K562 (cell line): ENCODE data around the gene SNX25. TPM values are rescaled to one million over a fixed set of nuclear protein-coding genes. Genes with fewer than 3 reads are reported as not detected.

Experiments used
- ATAC-seq: fragments of 200-7000 bp; cut with Tn5 transposase; 3 replicates; pipeline ENCODE4 v1.9.1; 2020; ENCODE audit warnings: moderate library complexity
- BruUV-seq: library from RNA; stranded (reverse); fragments of 400-500 nt; replicated peaks from 2 replicates; lab custom pipeline; 2021; lab: Mats Ljungman, UMichigan
- CTCF ChIA-PET: fragments of 300-600 bp; formaldehyde crosslinking; extraction: SDS; loops from one replicate; lab custom pipeline; 2021; ENCODE audit warnings: low intra/inter-chr PET ratio; lab: Yijun Ruan, JAX
- POLR2A ChIA-PET: fragments of 300-600, 350-650 bp; sonication (Branson Sonifier 250); formaldehyde crosslinking; extraction: SDS; loops from one replicate; lab custom pipeline; 2021; ENCODE audit warnings: antibody characterized with exemption, inconsistent platforms; lab: Yijun Ruan, JAX
- DNase-seq, 4 experiments: peaks; one replicate each; pipeline versions ENCODE4 v3.0.0 to v3.0.0-alpha.2; 2011 to 2018; ENCODE audit warnings: low spot score in 3 of 4, mixed read lengths in 3 of 4; ENCODE audit errors: extremely low read depth in 1 of 4
- FAIRE-seq: peaks from 2 replicates; lab custom pipeline; 2011; peaks lifted over from hg19 to GRCh38; lab: Jason Lieb, UNC
- H2AFZ ChIP-seq: 2 replicates; pipeline ENCODE4 v1.6.0; 2011; ENCODE audit warnings: low read depth, low read length, control low read depth, inconsistent platforms
- H3K27ac ChIP-seq: fragments of 200-600 bp; 3 replicates; pipeline ENCODE4 v1.8.0; 2011; ENCODE audit warnings: low read depth, mild to moderate bottlenecking, control low read depth, inconsistent platforms, low read length, moderate library complexity, mixed read lengths; ENCODE audit errors: extremely low read depth
- H3K27me3 ChIP-seq, 2 experiments: fragments of 300-600 bp in 1 of 2; 2 replicates in 1 of 2; 3 replicates in 1 of 2; pipeline versions ENCODE4 v1.6.0 to v1.8.0; 2011; ENCODE audit warnings: inconsistent platforms in 2 of 2, low read length in 2 of 2, mild to moderate bottlenecking in 1 of 2, mixed read lengths in 1 of 2, moderate library complexity in 1 of 2; ENCODE audit not compliant: control insufficient read depth in 2 of 2, insufficient read depth in 2 of 2
- H3K36me3 ChIP-seq: fragments of 300-600 bp; 3 replicates; pipeline ENCODE4 v1.8.0; 2011; ENCODE audit warnings: mild to moderate bottlenecking, low read length, inconsistent platforms; ENCODE audit not compliant: control insufficient read depth, insufficient read depth
- H3K4me1 ChIP-seq, 2 experiments: fragments of 200-600 bp in 1 of 2; replicated peaks in 1 of 2; 2 replicates in 1 of 2; 3 replicates in 1 of 2; pipeline versions ENCODE4 v1.5.1 to v1.8.0; 2011; ENCODE audit warnings: inconsistent platforms in 2 of 2, low read length in 2 of 2, mild to moderate bottlenecking in 1 of 2, mixed read lengths in 1 of 2, moderate library complexity in 1 of 2; ENCODE audit not compliant: control insufficient read depth in 2 of 2, insufficient read depth in 2 of 2
- H3K4me2 ChIP-seq: 2 replicates; pipeline ENCODE4 v1.6.1; 2011; ENCODE audit warnings: low read length, control low read depth, inconsistent platforms, mixed read lengths; ENCODE audit not compliant: insufficient read depth
- H3K4me3 ChIP-seq: fragments of 200-600 bp; sonication (generic), shearing (Covaris generic); 2 replicates; pipeline ENCODE4 v1.5.1; 2016; ENCODE audit warnings: control low read depth, inconsistent platforms
- H3K79me2 ChIP-seq: fragments of 200-600 bp; 3 replicates; pipeline ENCODE4 v1.8.0; 2011; ENCODE audit warnings: low read length, inconsistent platforms; ENCODE audit not compliant: control insufficient read depth, insufficient read depth
- H3K9ac ChIP-seq, 2 experiments: 2 replicates each; pipeline versions ENCODE4 v1.6.0 to v1.6.1; 2011; ENCODE audit warnings: low read depth in 2 of 2, low read length in 2 of 2, control low read depth in 1 of 2, inconsistent platforms in 1 of 2, mild to moderate bottlenecking in 1 of 2, mixed read lengths in 1 of 2; ENCODE audit not compliant: insufficient read depth in 1 of 2
- H3K9me1 ChIP-seq: one replicate; pipeline ENCODE4 v1.6.0; 2011; ENCODE audit warnings: inconsistent platforms, mild to moderate bottlenecking, low read length, moderate library complexity; ENCODE audit not compliant: control insufficient read depth, insufficient read depth
- H3K9me3 ChIP-seq: replicated peaks from 2 replicates; pipeline ENCODE4 v1.5.1; 2011; ENCODE audit warnings: low read depth, low read length, inconsistent platforms; ENCODE audit not compliant: control insufficient read depth, insufficient read depth
- H4K20me1 ChIP-seq: replicated peaks from 2 replicates; pipeline ENCODE4 v1.6.1; 2011; ENCODE audit warnings: low read length, inconsistent platforms, mixed read lengths; ENCODE audit not compliant: control insufficient read depth, insufficient read depth
- ADNP ChIP-seq: fragments of 200-800 bp; sonication (Bioruptor generic); IDR thresholded peaks from 2 replicates; pipeline ENCODE4 v1.6.1; 2016; ENCODE audit warnings: missing genetic modification characterization, missing compliant biosample characterization
- CEBPB ChIP-seq: fragments of 450-650 bp; IDR thresholded peaks from 2 replicates; pipeline ENCODE4 v1.6.1; 2016; ENCODE audit warnings: missing genetic modification characterization, missing compliant biosample characterization
- CEBPG ChIP-seq, 3 experiments: fragments of 200-800 bp in 1 of 3; sonication (Bioruptor generic) in 1 of 3; sonication (generic) in 1 of 3; formaldehyde crosslinking in 1 of 3; IDR thresholded peaks in 2 of 3; conservative IDR thresholded peaks in 1 of 3; 2 replicates each; pipeline versions ENCODE4 v1.6.1 to v1.8.0; 2016 to 2022; ENCODE audit warnings: missing compliant biosample characterization in 2 of 3, missing genetic modification characterization in 2 of 3, mild to moderate bottlenecking in 1 of 3, missing genetic modification reagents in 1 of 3
- FOSL1 ChIP-seq: fragments of 200-800 bp; sonication (Bioruptor generic); conservative IDR thresholded peaks from 2 replicates; pipeline ENCODE4 v1.6.1; 2016; ENCODE audit warnings: missing genetic modification characterization, missing compliant biosample characterization
- JUN ChIP-seq, 2 experiments: sonication (generic) in 1 of 2; formaldehyde crosslinking in 1 of 2; IDR thresholded peaks; 2 replicates each; pipeline versions ENCODE4 v1.6.1 to v1.8.0; 2012 to 2022; ENCODE audit warnings: borderline replicate concordance in 2 of 2, mild to moderate bottlenecking in 2 of 2, improper control_type of control experiment in 1 of 2, low read depth in 1 of 2, low read length in 1 of 2, missing genetic modification reagents in 1 of 2
- JUND ChIP-seq, 2 experiments: IDR thresholded peaks; 2 replicates in 1 of 2; 3 replicates in 1 of 2; pipeline ENCODE4 v1.6.1; 2011; ENCODE audit warnings: borderline replicate concordance in 2 of 2, low read depth in 2 of 2, low read length in 2 of 2, improper control_type of control experiment in 1 of 2, missing biosample characterization in 1 of 2, missing genetic modification characterization in 1 of 2, missing genetic modification reagents in 1 of 2
- KDM1A ChIP-seq, 2 experiments: fragments of 450-650 bp; IDR thresholded peaks; 2 replicates each; pipeline ENCODE4 v1.6.1; 2016; ENCODE audit warnings: mild to moderate bottlenecking in 2 of 2
- MEF2A ChIP-seq: IDR thresholded peaks from 2 replicates; pipeline ENCODE4 v1.6.1; 2011; ENCODE audit warnings: low read depth, mild to moderate bottlenecking, low read length, moderate library complexity; ENCODE audit not compliant: control insufficient read depth
- WGBS: fragments of 100-300 bp; shearing (Covaris generic); methylation state at CpG from one replicate; pipeline ENCODE4 v1.1.6; 2016; ENCODE audit warnings: low coverage, mixed read lengths; ENCODE audit not compliant: insufficient coverage; ENCODE audit errors: missing lambda C conversion rate; 5-methylcytosine and 5-hydroxymethylcytosine counted together
- in situ Hi-C: fragments of 300-500 bp; cut with MboI; formaldehyde crosslinking; loops from 4 replicates; pipeline ENCODE4 v1.15.0; 2018; ENCODE audit warnings: inconsistent platforms, mixed read lengths
- intact Hi-C: fragments of 100-400 bp; cut with micrococcal nuclease; formaldehyde crosslinking; loops from 2 replicates; pipeline ENCODE4 v1.14.2; 2022
- polyA plus RNA-seq, 8 experiments: library from polyadenylated mRNA; depleted of rRNA in 4 of 8; stranded (reverse) in 5 of 8; unstranded in 3 of 8; fragments of >200 nt; fragmentation: Nextera tagmentation in 2 of 8; fragmentation: Illumina TruSeq in 1 of 8; extraction: Ambion mirVana in 2 of 8; extraction: Trizol in 1 of 8; gene quantifications; 2 replicates each; pipeline versions ENCODE4 v1.2.1 to v1.2.3, GENCODE V29; 2011 to 2014; ENCODE audit warnings: inconsistent platforms in 1 of 8, missing spikeins in 1 of 8
- total RNA-seq, 7 experiments: library from RNA; depleted of rRNA in 6 of 7; stranded (reverse); fragments of >200 nt in 6 of 7; fragmentation: Illumina TruSeq in 2 of 7; extraction: Trizol in 2 of 7; gene quantifications; 2 replicates each; pipeline versions ENCODE4 v1.2.1 to v1.2.3, GENCODE V29; 2011 to 2021; ENCODE audit warnings: low replicate concordance in 1 of 7
- TF ChIP-seq, protein P1 (sequence below): fragments of 450-650 bp; IDR thresholded peaks from 2 replicates; pipeline ENCODE4 v1.6.1; 2016; ENCODE audit warnings: low read depth, mild to moderate bottlenecking, moderate library complexity
- TF ChIP-seq, protein P2 (sequence below): fragments of 250-450 bp; sonication (Bioruptor Pico); IDR thresholded peaks from 2 replicates; pipeline ENCODE4 v1.8.0; 2021; ENCODE audit warnings: moderate library complexity, mild to moderate bottlenecking, inconsistent platforms
- TF ChIP-seq, protein P3 (sequence below), 2 experiments: fragments of 450-650 bp in 1 of 2; sonication (generic) in 1 of 2; formaldehyde crosslinking in 1 of 2; IDR thresholded peaks in 1 of 2; conservative IDR thresholded peaks in 1 of 2; 2 replicates each; pipeline versions ENCODE4 v1.6.1 to v1.8.1; 2016 to 2023; ENCODE audit warnings: mild to moderate bottlenecking in 2 of 2, moderate library complexity in 2 of 2, inconsistent platforms in 1 of 2, missing genetic modification reagents in 1 of 2

SNX25 gene
- total and polyA plus RNA-seq, 9 of the 15 experiments (the other 6 are each of a cell fraction or from before 2014, with no cell fraction given): 2.5 to 23.4 (median 13.3) TPM

DNA sequence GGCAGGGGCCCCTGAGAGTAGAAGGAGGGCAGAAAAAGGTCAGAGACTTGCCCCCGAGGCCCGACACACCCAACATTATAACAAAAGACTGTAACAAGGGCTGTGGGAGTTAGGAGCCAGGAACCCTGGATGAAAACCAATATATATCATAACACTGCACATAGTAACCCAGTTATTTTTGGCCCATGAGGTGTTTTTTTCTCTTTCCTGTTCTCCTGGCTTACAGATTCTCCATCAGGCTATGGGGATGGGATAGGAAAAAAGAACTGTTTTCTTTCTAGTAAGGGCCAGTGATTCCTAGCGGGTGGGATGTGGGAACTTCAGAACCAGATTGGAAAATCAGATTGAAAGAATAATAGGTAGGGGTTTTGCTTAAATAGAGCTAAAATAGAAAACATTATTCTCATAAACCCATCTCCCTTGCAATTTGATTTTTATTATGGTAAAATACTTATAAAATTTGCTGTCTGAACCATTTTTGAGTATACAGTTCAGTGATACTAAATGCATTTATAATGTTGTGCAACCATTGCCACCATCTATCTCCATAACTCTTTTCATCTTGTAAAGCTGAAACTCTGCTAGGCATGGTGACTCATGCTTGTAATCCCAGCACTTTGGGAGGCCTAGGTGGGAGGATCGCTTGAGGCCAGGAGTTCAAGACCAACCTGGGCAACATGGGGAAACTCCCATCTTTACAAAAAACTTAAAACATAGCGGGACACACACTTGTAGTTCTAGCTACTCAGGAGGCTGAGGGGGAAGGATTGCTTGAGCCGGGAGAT lies 33.5 kb downstream of the SNX25 start:
- H3K4me3 ChIP-seq: no peak overlapping the region
- no peak overlapping the region for H3K9ac ChIP-seq
- FAIRE-seq: no peak
- H3K27ac ChIP-seq: no peak overlapping the region
- H3K4me2 ChIP-seq: no peak overlapping the region
- no TSS peak for BruUV-seq
- H2AFZ ChIP-seq: no peak overlapping the region
- in situ Hi-C loops (no loop called here), intact Hi-C loops (no loop called here)
- H4K20me1 ChIP-seq: no peaks in the 10 kb centered on the region; the same call in 1 of the 2 replicates
- no peaks in the 10 kb centered on the region for H3K36me3 ChIP-seq
- H3K9me3 ChIP-seq: 0 out of 2 replicates have a peak, but pooled peaks cover 1% of the 10 kb centered on the region
- ChIA-PET CTCF (no interaction called here), POLR2A (interaction anchor here (0.5 to 1.1 kb wide), 2 partner anchors 16 to 178 kb away, joined by 3 read pairs; no protein-coding TSS in a partner anchor)
- no peaks in the 10 kb centered on the region for H3K9me1 ChIP-seq
- WGBS: 44% methylated on average over 6 of the region's 6 CpGs
- no peaks in the 10 kb centered on the region; a peak in 4 of 5 replicates for H3K4me1 ChIP-seq
- no peaks in the 10 kb centered on the region for H3K79me2 ChIP-seq
- no peaks in the 10 kb centered on the region for H3K27me3 ChIP-seq
- ATAC-seq: peak; percentile 31
- no peak for DNase-seq
- TF ChIP-seq JUN (IDR thresholded peaks at IDR 0.05; ENCODE audit: borderline replicate concordance, low read depth, low read length) (no peak), JUN (CRISPR knock-in tag; IDR thresholded peaks at IDR 0.05; ENCODE audit: borderline replicate concordance) (no peak), FOSL1 (tag) (peak; percentile 61; the same call in 1 of the 2 replicates), CEBPG (CRISPR knock-in tag; IDR thresholded peaks at IDR 0.05) (no peak), CEBPG (tag; conservative IDR thresholded peaks at IDR 0.05 in 1 of 2, IDR thresholded peaks at IDR 0.05 in 1 of 2) (peak; percentile 60 to 76), ADNP (tag) (peak; percentile 46; the same call in 1 of the 2 replicates), JUND (IDR thresholded peaks at IDR 0.05; ENCODE audit: borderline replicate concordance, low read depth, low read length) (0 out of 2 replicates have a peak, but pooled peaks have one; percentile 44), JUND (tag; IDR thresholded peaks at IDR 0.05; ENCODE audit: borderline replicate concordance, low read depth, low read length) (peak; percentile 50; the same call in 1 of the 3 replicates), CEBPB (tag) (peak; percentile 66; the same call in 1 of the 2 replicates), MEF2A (0 out of 2 replicates have a peak, but pooled peaks have one; percentile 21), KDM1A (IDR thresholded peaks at IDR 0.05) (peak; percentile 11 to 30; a peak in 1 of 4 replicates)
- TF ChIP-seq, protein P1, sequence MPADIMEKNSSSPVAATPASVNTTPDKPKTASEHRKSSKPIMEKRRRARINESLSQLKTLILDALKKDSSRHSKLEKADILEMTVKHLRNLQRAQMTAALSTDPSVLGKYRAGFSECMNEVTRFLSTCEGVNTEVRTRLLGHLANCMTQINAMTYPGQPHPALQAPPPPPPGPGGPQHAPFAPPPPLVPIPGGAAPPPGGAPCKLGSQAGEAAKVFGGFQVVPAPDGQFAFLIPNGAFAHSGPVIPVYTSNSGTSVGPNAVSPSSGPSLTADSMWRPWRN: no peak
- TF ChIP-seq, protein P2, sequence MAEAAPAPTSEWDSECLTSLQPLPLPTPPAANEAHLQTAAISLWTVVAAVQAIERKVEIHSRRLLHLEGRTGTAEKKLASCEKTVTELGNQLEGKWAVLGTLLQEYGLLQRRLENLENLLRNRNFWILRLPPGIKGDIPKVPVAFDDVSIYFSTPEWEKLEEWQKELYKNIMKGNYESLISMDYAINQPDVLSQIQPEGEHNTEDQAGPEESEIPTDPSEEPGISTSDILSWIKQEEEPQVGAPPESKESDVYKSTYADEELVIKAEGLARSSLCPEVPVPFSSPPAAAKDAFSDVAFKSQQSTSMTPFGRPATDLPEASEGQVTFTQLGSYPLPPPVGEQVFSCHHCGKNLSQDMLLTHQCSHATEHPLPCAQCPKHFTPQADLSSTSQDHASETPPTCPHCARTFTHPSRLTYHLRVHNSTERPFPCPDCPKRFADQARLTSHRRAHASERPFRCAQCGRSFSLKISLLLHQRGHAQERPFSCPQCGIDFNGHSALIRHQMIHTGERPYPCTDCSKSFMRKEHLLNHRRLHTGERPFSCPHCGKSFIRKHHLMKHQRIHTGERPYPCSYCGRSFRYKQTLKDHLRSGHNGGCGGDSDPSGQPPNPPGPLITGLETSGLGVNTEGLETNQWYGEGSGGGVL (CRISPR knock-in tag): no peak
- TF ChIP-seq, protein P3, sequence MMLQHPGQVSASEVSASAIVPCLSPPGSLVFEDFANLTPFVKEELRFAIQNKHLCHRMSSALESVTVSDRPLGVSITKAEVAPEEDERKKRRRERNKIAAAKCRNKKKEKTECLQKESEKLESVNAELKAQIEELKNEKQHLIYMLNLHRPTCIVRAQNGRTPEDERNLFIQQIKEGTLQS (IDR thresholded peaks at IDR 0.05): peak; percentile 66
- TF ChIP-seq, protein P3 (CRISPR knock-in tag; conservative IDR thresholded peaks at IDR 0.05): no peak
